Ectodermal cell (in vitro differentiated cells): ENCODE measurements around the gene TDRD10.
"Not testable (repeated sequence)": the region's sequence is repeated elsewhere in the genome, so short reads cannot be mapped to it uniquely, and the experiment has no call there.

Source experiments
- H3K27ac ChIP-seq: 2 replicates; pipeline ENCODE4 v1.7.0; 2013; ENCODE audit warnings: mild to moderate bottlenecking, low read depth, low read length; ENCODE audit not compliant: insufficient read depth, poor library complexity, severe bottlenecking
- H3K27me3 ChIP-seq: 2 replicates; pipeline ENCODE4 v1.7.0; 2013; ENCODE audit warnings: mild to moderate bottlenecking, low read length; ENCODE audit not compliant: insufficient read depth, control insufficient read depth, poor library complexity, severe bottlenecking
- H3K36me3 ChIP-seq: one replicate; pipeline ENCODE4 v1.7.0; 2013; ENCODE audit warnings: low read length; ENCODE audit not compliant: control insufficient read depth, insufficient read depth
- H3K4me1 ChIP-seq: one replicate; pipeline ENCODE4 v1.7.0; 2013; ENCODE audit warnings: low read length; ENCODE audit not compliant: control insufficient read depth, insufficient read depth
- H3K4me3 ChIP-seq: 2 replicates; pipeline ENCODE4 v1.7.0; 2013; ENCODE audit warnings: low read depth, low read length, control low read depth; ENCODE audit not compliant: insufficient read depth
- H3K9me3 ChIP-seq: 2 replicates; pipeline ENCODE4 v1.7.0; 2013; ENCODE audit warnings: mild to moderate bottlenecking, low read length, moderate library complexity; ENCODE audit not compliant: control insufficient read depth
- WGBS, 2 experiments: methylation state at CpG; one replicate each; pipeline ENCODE4 v1.1.7; 2013; ENCODE audit warnings: missing lambda C conversion rate in 2 of 2; 5-methylcytosine and 5-hydroxymethylcytosine counted together

Gene TDRD10

GRCh38 chr1:154514066-154514553 lies 12.1 kb downstream of the TDRD10 start:
- Histone ChIP-seq H3K36me3 (no peaks in the 10 kb centered on the region), H3K27ac (no peak overlapping the region), H3K4me1 (no peaks in the 10 kb centered on the region), H3K4me3 (no peak overlapping the region), H3K9me3 (no peaks in the 10 kb centered on the region), H3K27me3 (no peaks in the 10 kb centered on the region)
- WGBS, 2 experiments = 87 to 91% methylated on average over 7 of the region's 7 CpGs

GRCh38 chr1:154517661-154518060 lies 15.6 kb downstream of the TDRD10 start:
- no peaks in the 10 kb centered on the region for H3K36me3 ChIP-seq
- 93 to 95% methylated on average over 11 of the region's 11 CpGs for WGBS, 2 experiments
- no peaks in the 10 kb centered on the region for H3K27me3 ChIP-seq
- no peaks in the 10 kb centered on the region for H3K9me3 ChIP-seq
- no peaks in the 10 kb centered on the region for H3K4me1 ChIP-seq
- H3K27ac ChIP-seq = no peak overlapping the region
- no peak overlapping the region for H3K4me3 ChIP-seq

GRCh38 chr1:154519591-154519991 lies 17.6 kb downstream of the TDRD10 start:
- Histone ChIP-seq H3K4me3 (no peak overlapping the region), H3K9me3 (no peaks in the 10 kb centered on the region), H3K27ac (no peak overlapping the region), H3K4me1 (no peaks in the 10 kb centered on the region), H3K36me3 (no peaks in the 10 kb centered on the region), H3K27me3 (no peaks in the 10 kb centered on the region)
- WGBS, 2 experiments = 83 to 84% methylated on average over 9 of the region's 9 CpGs

- no peaks in the 10 kb centered on the region for H3K4me1 ChIP-seq
- H3K36me3 ChIP-seq = no peaks in the 10 kb centered on the region
- H3K9me3 ChIP-seq = no peaks in the 10 kb centered on the region
- H3K27me3 ChIP-seq = no peaks in the 10 kb centered on the region
- H3K27ac ChIP-seq = no peak overlapping the region
- H3K4me3 ChIP-seq = no peak overlapping the region
- WGBS, 2 experiments = 93 to 99% methylated on average over 3 of the region's 3 CpGs
These were observed 18.3 kb downstream of the TDRD10 start for GRCh38 chr1:154520333-154520732.

GRCh38 chr1:154521695-154522094 lies 19.7 kb downstream of the TDRD10 start:
- Histone ChIP-seq H3K4me1 (no peaks in the 10 kb centered on the region), H3K27ac (no peak overlapping the region), H3K36me3 (no peaks in the 10 kb centered on the region), H3K9me3 (no peaks in the 10 kb centered on the region), H3K27me3 (no peaks in the 10 kb centered on the region), H3K4me3 (no peak overlapping the region)
- 78 to 82% methylated on average over 3 of the region's 3 CpGs for whole genome bisulfite sequencing, 2 experiments

GRCh38 chr1:154524881-154525280 lies 22.9 kb downstream of the TDRD10 start:
- no peaks in the 10 kb centered on the region for H3K36me3 ChIP-seq

GRCh38 chr1:154527192-154527591 lies 25.2 kb downstream of the TDRD10 start:
- Histone ChIP-seq H3K27me3 (no peaks in the 10 kb centered on the region), H3K4me3 (no peak overlapping the region)
- 79 to 98% methylated on average over 5 to 6 of the region's 6 CpGs for WGBS, 2 experiments

More at GRCh38 chr1:154524881-154525280, 22.9 kb downstream of the TDRD10 start:
- Histone ChIP-seq H3K4me1 (no peaks in the 10 kb centered on the region), H3K27ac (no peak overlapping the region), H3K27me3 (no peaks in the 10 kb centered on the region), H3K4me3 (no peak overlapping the region), H3K9me3 (no peaks in the 10 kb centered on the region)

GRCh38 chr1:154529308-154529707 lies 27.3 kb downstream of the TDRD10 start:
- no peaks in the 10 kb centered on the region for H3K9me3 ChIP-seq
- H3K27ac ChIP-seq = no peak overlapping the region
- H3K4me3 ChIP-seq = no peak overlapping the region
- H3K4me1 ChIP-seq = no peaks in the 10 kb centered on the region
- WGBS, 2 experiments = 88 to 95% methylated on average over 5 to 6 of the region's 6 CpGs
- no peaks in the 10 kb centered on the region for H3K27me3 ChIP-seq
- no peaks in the 10 kb centered on the region for H3K36me3 ChIP-seq

More at GRCh38 chr1:154527192-154527591, 25.2 kb downstream of the TDRD10 start:
- no peak overlapping the region for H3K27ac ChIP-seq
- H3K9me3 ChIP-seq = no peaks in the 10 kb centered on the region
- no peaks in the 10 kb centered on the region for H3K36me3 ChIP-seq
- H3K4me1 ChIP-seq = no peaks in the 10 kb centered on the region

GRCh38 chr1:154531950-154532349 lies 29.9 kb downstream of the TDRD10 start:
- H3K36me3 ChIP-seq, H3K9me3 ChIP-seq, H3K4me1 ChIP-seq, H3K4me3 ChIP-seq, H3K27ac ChIP-seq, H3K27me3 ChIP-seq: not testable (repeated sequence)
- 96% methylated on average over 13 of the region's 13 CpGs for WGBS, 2 experiments

- no peaks in the 10 kb centered on the region for H3K27me3 ChIP-seq
- no peaks in the 10 kb centered on the region for H3K9me3 ChIP-seq
- no peak overlapping the region for H3K4me3 ChIP-seq
- H3K4me1 ChIP-seq = no peaks in the 10 kb centered on the region
- H3K36me3 ChIP-seq = no peaks in the 10 kb centered on the region
- no peak overlapping the region for H3K27ac ChIP-seq
- 49 to 52% methylated on average over 11 of the region's 11 CpGs for WGBS, 2 experiments
These were observed 32.2 kb downstream of the TDRD10 start for GRCh38 chr1:154533952-154534844.
